ENCODE results near the gene OR8S1. TPM values are rescaled to one million over a fixed set of nuclear protein-coding genes. Genes with fewer than 3 reads are reported as not detected.
"Not testable (repeated sequence)": the region's sequence is repeated elsewhere in the genome, so short reads cannot be mapped to it uniquely, and the experiment has no call there.

The OR8S1 gene
- total RNA-seq, 1 donor from 2014 or later, result not detected

DNA sequence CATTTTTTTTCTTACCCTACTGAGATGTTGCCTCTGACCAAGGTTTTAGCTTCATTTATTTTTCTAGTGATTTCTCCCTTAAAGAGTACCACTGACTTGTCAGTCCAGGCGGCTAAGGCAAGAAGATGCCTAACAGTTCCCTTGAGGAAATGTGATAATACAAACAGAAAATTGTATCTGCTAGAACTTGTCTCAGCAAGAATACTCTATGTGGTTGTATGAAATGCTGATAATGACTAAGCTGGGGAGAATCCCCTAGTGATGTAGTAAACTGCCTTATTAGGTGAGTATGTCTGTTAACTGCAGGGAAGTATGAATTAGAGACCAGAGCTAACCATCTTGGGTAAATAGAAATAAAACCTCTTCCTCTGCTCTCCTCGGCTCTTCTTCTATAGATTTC lies 36.4 kb upstream of the OR8S1 start:
- Histone ChIP-seq H3K27me3 (ENCODE audit: control insufficient read depth, insufficient read depth, low read length) (no peaks in the 10 kb centered on the region), H3K4me3 (ENCODE audit: low read depth, low read length) (no peak overlapping the region), H3K36me3 (ENCODE audit: control insufficient read depth, insufficient read depth, low read length) (no peaks in the 10 kb centered on the region)
- FAIRE-seq (peak; percentile 66), DNase-seq (ENCODE audit: low read depth) (peak; percentile 99)
- TF ChIP-seq, protein P1, sequence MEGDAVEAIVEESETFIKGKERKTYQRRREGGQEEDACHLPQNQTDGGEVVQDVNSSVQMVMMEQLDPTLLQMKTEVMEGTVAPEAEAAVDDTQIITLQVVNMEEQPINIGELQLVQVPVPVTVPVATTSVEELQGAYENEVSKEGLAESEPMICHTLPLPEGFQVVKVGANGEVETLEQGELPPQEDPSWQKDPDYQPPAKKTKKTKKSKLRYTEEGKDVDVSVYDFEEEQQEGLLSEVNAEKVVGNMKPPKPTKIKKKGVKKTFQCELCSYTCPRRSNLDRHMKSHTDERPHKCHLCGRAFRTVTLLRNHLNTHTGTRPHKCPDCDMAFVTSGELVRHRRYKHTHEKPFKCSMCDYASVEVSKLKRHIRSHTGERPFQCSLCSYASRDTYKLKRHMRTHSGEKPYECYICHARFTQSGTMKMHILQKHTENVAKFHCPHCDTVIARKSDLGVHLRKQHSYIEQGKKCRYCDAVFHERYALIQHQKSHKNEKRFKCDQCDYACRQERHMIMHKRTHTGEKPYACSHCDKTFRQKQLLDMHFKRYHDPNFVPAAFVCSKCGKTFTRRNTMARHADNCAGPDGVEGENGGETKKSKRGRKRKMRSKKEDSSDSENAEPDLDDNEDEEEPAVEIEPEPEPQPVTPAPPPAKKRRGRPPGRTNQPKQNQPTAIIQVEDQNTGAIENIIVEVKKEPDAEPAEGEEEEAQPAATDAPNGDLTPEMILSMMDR (IDR thresholded peaks at IDR 0.05; ENCODE audit: insufficient read depth, low read length, severe bottlenecking), result no peak

DNA sequence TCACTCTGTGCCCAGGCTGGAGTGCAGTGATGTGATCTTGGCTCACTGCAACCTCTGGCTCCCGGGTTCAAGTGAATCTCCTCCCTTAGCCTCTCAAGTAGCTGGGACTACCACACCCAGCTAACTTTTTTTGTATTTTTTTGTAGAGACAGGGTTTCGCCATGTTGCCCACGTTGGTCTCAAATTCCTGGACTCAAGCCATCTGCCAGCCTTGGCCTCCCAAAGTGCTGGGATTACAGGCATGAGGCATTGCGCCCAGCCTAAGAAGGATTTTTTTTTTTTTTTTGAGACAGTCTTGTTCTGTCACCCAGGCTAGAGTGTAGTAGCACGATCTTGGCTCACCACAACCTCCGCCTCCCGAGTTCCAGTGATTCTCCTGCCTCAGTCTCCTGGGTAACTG lies 36.0 kb upstream of the OR8S1 start:
- peak; percentile 78 for DNase-seq (ENCODE audit: low read depth)
- peak overlapping the region; percentile 14 for H3K4me3 ChIP-seq (ENCODE audit: low read depth, low read length)
- not testable (repeated sequence) for FAIRE-seq

DNA sequence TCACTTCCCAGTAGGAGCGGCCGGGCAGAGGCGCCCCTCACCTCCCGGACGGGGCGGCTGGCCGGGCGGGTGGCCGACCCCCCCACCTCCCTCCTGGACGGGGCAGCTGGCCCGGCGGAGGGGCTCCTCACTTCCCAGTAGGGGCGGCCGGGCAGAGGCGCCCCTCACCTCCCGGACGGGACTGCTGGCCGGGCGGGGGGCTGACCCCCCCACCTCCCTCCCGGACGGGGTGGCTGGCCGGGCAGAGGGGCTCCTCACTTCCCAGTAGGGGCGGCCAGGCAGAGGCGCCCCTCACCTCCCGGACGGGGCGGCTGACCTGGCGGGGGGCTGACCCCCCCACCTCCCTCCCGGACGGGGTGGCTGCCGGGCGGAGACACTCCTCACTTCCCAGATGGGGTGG lies 25.2 kb upstream of the OR8S1 start:
- DNase-seq (ENCODE audit: low read depth); H3K27me3 ChIP-seq (ENCODE audit: control insufficient read depth, insufficient read depth, low read length); H3K36me3 ChIP-seq (ENCODE audit: control insufficient read depth, insufficient read depth, low read length); H3K4me3 ChIP-seq (ENCODE audit: low read depth, low read length); FAIRE-seq: not testable (repeated sequence)

More for the DNA sequence above, 36.0 kb upstream of the OR8S1 start:
- H3K27me3 ChIP-seq (ENCODE audit: control insufficient read depth, insufficient read depth, low read length); H3K36me3 ChIP-seq (ENCODE audit: control insufficient read depth, insufficient read depth, low read length): not testable (repeated sequence)

DNA sequence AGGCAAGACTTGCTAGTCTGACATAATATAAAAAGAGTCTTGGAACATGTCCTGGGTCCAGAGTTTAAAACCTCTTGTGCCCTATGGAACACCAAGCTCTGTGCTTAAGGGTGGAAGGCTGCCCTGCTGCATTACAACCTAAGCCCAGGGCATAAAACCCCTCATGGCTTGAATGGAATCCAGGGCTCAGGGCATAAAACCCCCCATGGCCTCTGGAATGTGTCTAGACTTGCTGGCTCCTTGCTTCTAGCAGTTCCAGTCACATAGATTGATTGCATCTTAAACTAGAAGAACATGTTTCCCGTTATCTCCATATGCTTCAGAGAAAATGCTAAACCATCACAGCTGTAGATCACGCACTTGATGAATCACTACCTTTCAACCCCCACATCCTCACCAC lies 18.6 kb upstream of the OR8S1 start:
- H3K27me3 ChIP-seq (ENCODE audit: control insufficient read depth, insufficient read depth, low read length); H3K4me3 ChIP-seq (ENCODE audit: low read depth, low read length); DNase-seq (ENCODE audit: low read depth); FAIRE-seq; H3K36me3 ChIP-seq (ENCODE audit: control insufficient read depth, insufficient read depth, low read length): not testable (repeated sequence)

DNA sequence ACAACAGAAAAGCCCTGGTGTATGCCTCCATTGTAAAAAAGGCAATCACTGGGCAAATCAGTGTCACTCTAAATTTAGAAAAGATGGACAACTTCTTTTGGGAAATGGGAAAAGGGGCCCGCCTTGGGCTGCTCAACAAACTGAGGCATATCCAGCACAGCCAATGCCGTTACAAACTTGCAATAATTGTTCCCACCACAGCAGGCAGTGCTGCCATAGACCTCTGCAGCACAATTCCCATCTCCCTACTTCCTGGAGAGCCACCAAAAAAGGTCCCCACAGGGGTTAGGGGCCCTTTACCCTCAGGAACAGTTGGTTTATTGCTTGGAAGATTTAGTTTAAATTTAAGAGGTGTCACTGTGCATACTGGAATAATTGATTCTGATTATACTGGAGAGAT lies 16.4 kb upstream of the OR8S1 start:
- TF ChIP-seq, protein P1 (IDR thresholded peaks at IDR 0.05; ENCODE audit: insufficient read depth, low read length, severe bottlenecking), result no peak
- Histone ChIP-seq H3K4me3 (ENCODE audit: low read depth, low read length) (no peak overlapping the region), H3K27me3 (ENCODE audit: control insufficient read depth, insufficient read depth, low read length) (no peaks in the 10 kb centered on the region), H3K36me3 (ENCODE audit: control insufficient read depth, insufficient read depth, low read length) (no peaks in the 10 kb centered on the region)
- no peak for FAIRE-seq
- no peak for DNase-seq (ENCODE audit: low read depth)

DNA sequence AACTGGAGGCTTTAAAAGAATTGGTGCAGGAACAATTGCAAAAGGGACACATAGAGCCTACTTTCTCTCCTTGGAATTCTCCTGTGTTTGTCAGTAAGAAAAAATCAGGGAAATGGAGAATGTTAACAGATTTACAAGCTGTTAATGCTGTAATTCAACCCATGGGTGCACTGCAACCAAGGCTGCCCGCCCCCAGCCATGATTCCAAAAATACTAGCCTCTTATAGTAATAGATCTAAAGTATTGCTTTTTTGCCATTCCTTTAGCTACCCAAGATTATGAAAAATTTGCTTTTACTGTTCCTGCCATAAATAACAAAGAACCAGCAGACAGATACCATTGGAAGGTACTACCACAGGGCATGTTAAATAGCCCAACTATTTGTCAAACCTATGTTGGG lies 15.3 kb upstream of the OR8S1 start:
- no peaks in the 10 kb centered on the region for H3K27me3 ChIP-seq (ENCODE audit: control insufficient read depth, insufficient read depth, low read length)
- H3K36me3 ChIP-seq (ENCODE audit: control insufficient read depth, insufficient read depth, low read length), result no peaks in the 10 kb centered on the region

DNA sequence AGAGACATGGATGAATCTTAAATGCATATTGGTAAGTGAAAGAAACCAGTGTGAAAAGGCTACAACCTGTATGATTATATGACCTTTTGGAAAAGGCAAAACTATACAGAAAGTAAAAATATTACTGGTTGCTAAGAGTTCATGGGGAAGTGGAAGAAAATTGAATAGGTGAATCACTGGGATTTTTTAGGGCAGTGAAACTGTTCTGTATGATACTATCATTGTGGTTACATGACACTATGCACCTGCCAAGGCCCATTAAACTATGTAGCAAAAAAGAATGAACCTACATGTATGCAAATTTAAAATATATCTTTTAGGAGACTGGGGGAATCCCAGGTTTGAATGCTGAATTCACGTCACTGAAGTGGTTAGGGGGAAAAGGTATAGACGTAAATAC lies 12.6 kb upstream of the OR8S1 start:
- no peak for DNase-seq (ENCODE audit: low read depth)
- Histone ChIP-seq H3K4me3 (ENCODE audit: low read depth, low read length) (no peak overlapping the region), H3K36me3 (ENCODE audit: control insufficient read depth, insufficient read depth, low read length) (no peaks in the 10 kb centered on the region), H3K27me3 (ENCODE audit: control insufficient read depth, insufficient read depth, low read length) (no peaks in the 10 kb centered on the region)
- FAIRE-seq, result no peak
- TF ChIP-seq, protein P1 (IDR thresholded peaks at IDR 0.05; ENCODE audit: insufficient read depth, low read length, severe bottlenecking), result no peak

More for the DNA sequence above, 15.3 kb upstream of the OR8S1 start:
- no peak for FAIRE-seq
- TF ChIP-seq, protein P1 (IDR thresholded peaks at IDR 0.05; ENCODE audit: insufficient read depth, low read length, severe bottlenecking), result no peak
- no peak for DNase-seq (ENCODE audit: low read depth)
- no peak overlapping the region for H3K4me3 ChIP-seq (ENCODE audit: low read depth, low read length)

Data from bronchial epithelial cell (primary cell).